22Rv1 (cell line): ENCODE results near the gene VPS9D1.

Experiments
- ZFX ChIP-seq: fragments of 450-650 bp; IDR thresholded peaks from 2 replicates; pipeline ENCODE4 v1.6.1; 2017; ENCODE audit warnings: antibody characterized with exemption, borderline replicate concordance
- TF ChIP-seq, protein P1 (sequence below): fragments of 450-650 bp; IDR thresholded peaks from 2 replicates; pipeline ENCODE4 v1.5.1; 2017; ENCODE audit warnings: mild to moderate bottlenecking

DNA sequence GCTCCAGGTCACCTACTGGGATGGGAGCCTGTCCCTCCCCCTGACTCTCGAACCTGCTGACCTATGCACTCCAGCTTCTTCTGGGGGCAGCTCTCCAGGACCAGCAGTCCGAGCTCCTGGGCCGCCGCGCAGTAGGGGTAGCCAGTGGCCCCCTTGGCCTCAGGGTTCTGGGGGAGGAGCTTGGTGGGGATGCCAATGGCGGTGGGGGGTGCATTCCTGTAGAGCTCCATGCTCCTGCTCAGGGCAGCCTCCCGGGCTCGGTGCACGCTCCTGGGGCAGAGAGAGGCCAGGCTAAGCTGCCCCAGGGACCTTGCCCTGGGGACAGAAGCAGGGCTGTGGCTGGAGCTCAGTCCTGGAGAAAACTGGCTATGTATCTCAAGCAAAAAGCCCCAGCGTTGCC is 11.5 kb downstream of the VPS9D1 start:
- TF ChIP-seq, protein P1, sequence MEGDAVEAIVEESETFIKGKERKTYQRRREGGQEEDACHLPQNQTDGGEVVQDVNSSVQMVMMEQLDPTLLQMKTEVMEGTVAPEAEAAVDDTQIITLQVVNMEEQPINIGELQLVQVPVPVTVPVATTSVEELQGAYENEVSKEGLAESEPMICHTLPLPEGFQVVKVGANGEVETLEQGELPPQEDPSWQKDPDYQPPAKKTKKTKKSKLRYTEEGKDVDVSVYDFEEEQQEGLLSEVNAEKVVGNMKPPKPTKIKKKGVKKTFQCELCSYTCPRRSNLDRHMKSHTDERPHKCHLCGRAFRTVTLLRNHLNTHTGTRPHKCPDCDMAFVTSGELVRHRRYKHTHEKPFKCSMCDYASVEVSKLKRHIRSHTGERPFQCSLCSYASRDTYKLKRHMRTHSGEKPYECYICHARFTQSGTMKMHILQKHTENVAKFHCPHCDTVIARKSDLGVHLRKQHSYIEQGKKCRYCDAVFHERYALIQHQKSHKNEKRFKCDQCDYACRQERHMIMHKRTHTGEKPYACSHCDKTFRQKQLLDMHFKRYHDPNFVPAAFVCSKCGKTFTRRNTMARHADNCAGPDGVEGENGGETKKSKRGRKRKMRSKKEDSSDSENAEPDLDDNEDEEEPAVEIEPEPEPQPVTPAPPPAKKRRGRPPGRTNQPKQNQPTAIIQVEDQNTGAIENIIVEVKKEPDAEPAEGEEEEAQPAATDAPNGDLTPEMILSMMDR, result no peak
- TF ChIP-seq ZFX, result no peak
